B cell (primary cell): ENCODE measurements around the gene CRELD2.

Source experiments
- EZH2 ChIP-seq: IDR thresholded peaks from 2 replicates; pipeline ENCODE4 v1.6.1; 2012; ENCODE audit warnings: borderline replicate concordance, low read depth, mild to moderate bottlenecking, moderate library complexity, low read length; ENCODE audit not compliant: insufficient read depth, poor library complexity, severe bottlenecking
- TF ChIP-seq, protein P1 (sequence below): fragments of 200-600 bp; IDR thresholded peaks from one replicate; pipeline ENCODE4 v1.8.0; 2022; ENCODE audit warnings: antibody characterized with exemption, mild to moderate bottlenecking

- TF ChIP-seq, protein P1, sequence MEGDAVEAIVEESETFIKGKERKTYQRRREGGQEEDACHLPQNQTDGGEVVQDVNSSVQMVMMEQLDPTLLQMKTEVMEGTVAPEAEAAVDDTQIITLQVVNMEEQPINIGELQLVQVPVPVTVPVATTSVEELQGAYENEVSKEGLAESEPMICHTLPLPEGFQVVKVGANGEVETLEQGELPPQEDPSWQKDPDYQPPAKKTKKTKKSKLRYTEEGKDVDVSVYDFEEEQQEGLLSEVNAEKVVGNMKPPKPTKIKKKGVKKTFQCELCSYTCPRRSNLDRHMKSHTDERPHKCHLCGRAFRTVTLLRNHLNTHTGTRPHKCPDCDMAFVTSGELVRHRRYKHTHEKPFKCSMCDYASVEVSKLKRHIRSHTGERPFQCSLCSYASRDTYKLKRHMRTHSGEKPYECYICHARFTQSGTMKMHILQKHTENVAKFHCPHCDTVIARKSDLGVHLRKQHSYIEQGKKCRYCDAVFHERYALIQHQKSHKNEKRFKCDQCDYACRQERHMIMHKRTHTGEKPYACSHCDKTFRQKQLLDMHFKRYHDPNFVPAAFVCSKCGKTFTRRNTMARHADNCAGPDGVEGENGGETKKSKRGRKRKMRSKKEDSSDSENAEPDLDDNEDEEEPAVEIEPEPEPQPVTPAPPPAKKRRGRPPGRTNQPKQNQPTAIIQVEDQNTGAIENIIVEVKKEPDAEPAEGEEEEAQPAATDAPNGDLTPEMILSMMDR: no peak
- TF ChIP-seq EZH2: no peak
These were observed 17.1 kb downstream of the CRELD2 start for GRCh38 chr22:49935561-49935960.
